HEK293 (cell line): ENCODE data around the gene AKAP11.

Source experiments
- ATF2 ChIP-seq: fragments of 450-650 bp; formaldehyde crosslinking; IDR thresholded peaks from 2 replicates; pipeline ENCODE4 v1.5.1; 2016; ENCODE audit warnings: missing biosample characterization, missing genetic modification characterization, low read depth
- EGR2 ChIP-seq: fragments of 450-650 bp; formaldehyde crosslinking; IDR thresholded peaks from 2 replicates; pipeline ENCODE4 v1.5.1; 2016; ENCODE audit warnings: low read depth, missing biosample characterization, missing genetic modification characterization
- GLI2 ChIP-seq: fragments of 450-650 bp; formaldehyde crosslinking; IDR thresholded peaks from 2 replicates; pipeline ENCODE4; 2017; ENCODE audit warnings: missing biosample characterization, missing genetic modification characterization, low read depth, borderline replicate concordance
- IKZF3 ChIP-seq: fragments of 450-650 bp; IDR thresholded peaks from 2 replicates; pipeline ENCODE4 v1.5.0; 2018; ENCODE audit warnings: missing biosample characterization, mild to moderate bottlenecking, missing genetic modification characterization, moderate library complexity
- KLF10 ChIP-seq: fragments of 450-650 bp; IDR thresholded peaks from 2 replicates; pipeline ENCODE4 v1.5.1; 2018; ENCODE audit warnings: missing biosample characterization, mild to moderate bottlenecking, missing genetic modification characterization
- KLF16 ChIP-seq: fragments of 450-650 bp; formaldehyde crosslinking; IDR thresholded peaks from 2 replicates; pipeline ENCODE4 v1.5.1; 2017; ENCODE audit warnings: missing biosample characterization, missing genetic modification characterization
- KLF7 ChIP-seq: fragments of 450-650 bp; formaldehyde crosslinking; IDR thresholded peaks from 2 replicates; pipeline ENCODE4 v1.5.1; 2016; ENCODE audit warnings: missing biosample characterization, missing genetic modification characterization, borderline replicate concordance
- MEIS1 ChIP-seq: sonication (generic); formaldehyde crosslinking; IDR thresholded peaks from 2 replicates; pipeline ENCODE4 v1.8.1; 2022; ENCODE audit warnings: missing genetic modification reagents, mild to moderate bottlenecking, borderline replicate concordance
- MYNN ChIP-seq: fragments of 450-650 bp; formaldehyde crosslinking; IDR thresholded peaks from 2 replicates; pipeline ENCODE4 v1.5.1; 2016; ENCODE audit warnings: missing biosample characterization, missing genetic modification characterization, borderline replicate concordance
- OVOL3 ChIP-seq: fragments of 450-650 bp; formaldehyde crosslinking; IDR thresholded peaks from 2 replicates; pipeline ENCODE4 v1.5.1; 2016; ENCODE audit warnings: missing biosample characterization, missing genetic modification characterization
- SALL2 ChIP-seq: fragments of 450-650 bp; formaldehyde crosslinking; IDR thresholded peaks from 2 replicates; pipeline ENCODE4 v1.5.0; 2017; ENCODE audit warnings: missing biosample characterization, mild to moderate bottlenecking, missing genetic modification characterization, borderline replicate concordance
- SCRT2 ChIP-seq: fragments of 450-650 bp; formaldehyde crosslinking; IDR thresholded peaks from 2 replicates; pipeline ENCODE4 v1.5.1; 2016; ENCODE audit warnings: missing biosample characterization, missing genetic modification characterization
- SP3 ChIP-seq: fragments of 450-650 bp; formaldehyde crosslinking; IDR thresholded peaks from 2 replicates; pipeline ENCODE4 v1.5.1; 2016; ENCODE audit warnings: missing biosample characterization, missing genetic modification characterization
- ZBTB11 ChIP-seq: fragments of 450-650 bp; formaldehyde crosslinking; conservative IDR thresholded peaks from 2 replicates; pipeline ENCODE4 v1.5.1; 2016; ENCODE audit warnings: low read depth, missing biosample characterization, missing genetic modification characterization
- ZBTB17 ChIP-seq: fragments of 450-650 bp; formaldehyde crosslinking; IDR thresholded peaks from 2 replicates; pipeline ENCODE4 v1.5.1; 2016; ENCODE audit warnings: missing biosample characterization, missing genetic modification characterization
- ZBTB20 ChIP-seq: fragments of 450-650 bp; formaldehyde crosslinking; IDR thresholded peaks from 2 replicates; pipeline ENCODE4 v1.5.1; 2016; ENCODE audit warnings: missing biosample characterization, missing genetic modification characterization
- ZBTB8A ChIP-seq: fragments of 450-650 bp; formaldehyde crosslinking; IDR thresholded peaks from 2 replicates; pipeline ENCODE4 v1.5.1; 2016; ENCODE audit warnings: missing biosample characterization, missing genetic modification characterization
- ZFP37 ChIP-seq: fragments of 450-650 bp; formaldehyde crosslinking; IDR thresholded peaks from 2 replicates; pipeline ENCODE4 v1.5.1; 2016; ENCODE audit warnings: missing biosample characterization, missing genetic modification characterization
- ZIC2 ChIP-seq: fragments of 450-650 bp; formaldehyde crosslinking; IDR thresholded peaks from 2 replicates; pipeline ENCODE4 v1.5.1; 2016; ENCODE audit warnings: missing biosample characterization, missing genetic modification characterization
- ZNF10 ChIP-seq: fragments of 450-650 bp; formaldehyde crosslinking; IDR thresholded peaks from 2 replicates; pipeline ENCODE4 v1.5.1; 2017; ENCODE audit warnings: missing biosample characterization, missing genetic modification characterization
- ZNF112 ChIP-seq: fragments of 450-650 bp; formaldehyde crosslinking; IDR thresholded peaks from 2 replicates; pipeline ENCODE4 v1.5.0; 2017; ENCODE audit warnings: missing biosample characterization, missing genetic modification characterization
- ZNF132 ChIP-seq: fragments of 450-650 bp; formaldehyde crosslinking; IDR thresholded peaks from 2 replicates; pipeline ENCODE4 v1.5.1; 2017; ENCODE audit warnings: missing biosample characterization, missing genetic modification characterization, borderline replicate concordance
- ZNF133 ChIP-seq: fragments of 450-650 bp; formaldehyde crosslinking; IDR thresholded peaks from 2 replicates; pipeline ENCODE4 v1.5.1; 2016; ENCODE audit warnings: missing biosample characterization, missing genetic modification characterization
- ZNF146 ChIP-seq: fragments of 450-650 bp; formaldehyde crosslinking; IDR thresholded peaks from 2 replicates; pipeline ENCODE4 v1.5.1; 2016; ENCODE audit warnings: missing biosample characterization, missing genetic modification characterization
- ZNF16 ChIP-seq: fragments of 450-650 bp; formaldehyde crosslinking; IDR thresholded peaks from 2 replicates; pipeline ENCODE4 v1.5.1; 2016; ENCODE audit warnings: low read depth, missing biosample characterization, missing genetic modification characterization
- ZNF169 ChIP-seq: fragments of 450-650 bp; formaldehyde crosslinking; IDR thresholded peaks from 2 replicates; pipeline ENCODE4 v1.5.1; 2016; ENCODE audit warnings: missing biosample characterization, missing genetic modification characterization
- ZNF175 ChIP-seq: fragments of 450-650 bp; formaldehyde crosslinking; IDR thresholded peaks from 2 replicates; pipeline ENCODE4 v1.5.1; 2016; ENCODE audit warnings: missing biosample characterization, missing genetic modification characterization
- ZNF274 ChIP-seq, 2 experiments: fragments of 200-500 bp in 1 of 2; fragments of 450-650 bp in 1 of 2; sonication (Bioruptor generic) in 1 of 2; formaldehyde crosslinking in 1 of 2; IDR thresholded peaks; 2 replicates each; pipeline versions ENCODE4 v1.5.1 to v1.6.1; 2014 to 2016; ENCODE audit warnings: borderline replicate concordance in 1 of 2, inconsistent platforms in 1 of 2, low read length in 1 of 2, missing biosample characterization in 1 of 2, missing genetic modification characterization in 1 of 2
- ZNF362 ChIP-seq: fragments of 450-650 bp; formaldehyde crosslinking; IDR thresholded peaks from 2 replicates; pipeline ENCODE4 v1.5.1; 2016; ENCODE audit warnings: missing biosample characterization, missing genetic modification characterization
- ZNF423 ChIP-seq: fragments of 450-650 bp; formaldehyde crosslinking; IDR thresholded peaks from 2 replicates; pipeline ENCODE4 v1.5.1; 2016; ENCODE audit warnings: missing biosample characterization, missing genetic modification characterization
- ZNF473 ChIP-seq: fragments of 450-650 bp; formaldehyde crosslinking; IDR thresholded peaks from 2 replicates; pipeline ENCODE4 v1.5.1; 2017; ENCODE audit warnings: missing biosample characterization, missing genetic modification characterization
- ZNF529 ChIP-seq: fragments of 450-650 bp; formaldehyde crosslinking; IDR thresholded peaks from 2 replicates; pipeline ENCODE4 v1.5.1; 2017; ENCODE audit warnings: missing genetic modification characterization, missing biosample characterization; ENCODE audit not compliant: insufficient replicate concordance
- ZNF660 ChIP-seq: fragments of 450-650 bp; IDR thresholded peaks from 2 replicates; pipeline ENCODE4 v1.5.1; 2018; ENCODE audit warnings: missing biosample characterization, mild to moderate bottlenecking, missing genetic modification characterization
- ZNF677 ChIP-seq: fragments of 450-650 bp; IDR thresholded peaks from 2 replicates; pipeline ENCODE4 v1.5.0; 2018; ENCODE audit warnings: missing biosample characterization, mild to moderate bottlenecking, missing genetic modification characterization, moderate library complexity
- ZNF776 ChIP-seq: fragments of 450-650 bp; formaldehyde crosslinking; IDR thresholded peaks from 2 replicates; pipeline ENCODE4 v1.5.0; 2017; ENCODE audit warnings: missing biosample characterization, missing genetic modification characterization, borderline replicate concordance
- ZNF777 ChIP-seq: fragments of 450-650 bp; formaldehyde crosslinking; IDR thresholded peaks from 2 replicates; pipeline ENCODE4 v1.5.1; 2017; ENCODE audit warnings: missing biosample characterization, missing genetic modification characterization, borderline replicate concordance

The AKAP11 gene

GRCh38 chr13:42271337-42272114 lies 426 bp upstream of the AKAP11 start (continued):
- TF ChIP-seq ATF2 (tag by site-specific recombination) (no peak), ZNF10 (tag by site-specific recombination) (no peak), IKZF3 (tag by site-specific recombination) (peak; percentile 96), ZNF146 (tag by site-specific recombination) (no peak), ZNF677 (tag by site-specific recombination) (no peak), SP3 (tag by site-specific recombination) (peak; percentile 81), ZNF133 (tag by site-specific recombination) (no peak), ZNF777 (tag by site-specific recombination) (no peak), MEIS1 (CRISPR knock-in tag) (no peak), ZNF362 (tag by site-specific recombination) (peak; percentile 98), ZNF112 (no peak), ZBTB17 (no peak; the same call in 1 of the 2 replicates), MYNN (tag by site-specific recombination) (peak; percentile 65; the same call in 1 of the 2 replicates), ZNF16 (tag by site-specific recombination) (no peak), OVOL3 (tag by site-specific recombination) (no peak), ZNF776 (tag by site-specific recombination) (no peak), ZBTB11 (tag by site-specific recombination) (0 out of 2 replicates have a peak, but pooled peaks have one; percentile 16), GLI2 (tag by site-specific recombination) (no peak), ZFP37 (tag by site-specific recombination) (no peak), ZNF274 (IDR thresholded peaks at IDR 0.05; ENCODE audit: low read length) (no peak), ZNF274 (tag by site-specific recombination; IDR thresholded peaks at IDR 0.05; ENCODE audit: borderline replicate concordance) (no peak), ZNF423 (tag by site-specific recombination) (no peak), ZNF175 (tag by site-specific recombination) (no peak), SALL2 (tag by site-specific recombination) (no peak), ZBTB8A (tag by site-specific recombination) (peak; percentile 99), KLF7 (tag by site-specific recombination) (no peak), KLF10 (peak; percentile 79; the same call in 1 of the 2 replicates), ZNF169 (tag by site-specific recombination) (no peak), ZNF660 (peak; percentile 14), ZBTB20 (tag by site-specific recombination) (peak; percentile 47; the same call in 1 of the 2 replicates), KLF16 (peak; percentile 79), ZNF473 (no peak), EGR2 (tag by site-specific recombination) (peak; percentile 84), ZNF132 (no peak), ZNF529 (no peak), SCRT2 (tag by site-specific recombination) (no peak), ZIC2 (tag by site-specific recombination) (no peak; the same call in 1 of the 2 replicates)
